SK-N-SH (cell line): ENCODE data around the gene MAD1L1. TPM values are rescaled to one million over a fixed set of nuclear protein-coding genes. Genes with fewer than 3 reads are reported as not detected.

Experiments used
- CTCF ChIA-PET: fragments of 300-600, 350-600 bp; formaldehyde crosslinking; extraction: SDS; loops from one replicate; lab custom pipeline; 2021; lab: Yijun Ruan, JAX
- POLR2A ChIA-PET: fragments of 350-600 bp; sonication (Branson Sonifier 250); formaldehyde crosslinking; extraction: SDS; loops from one replicate; lab custom pipeline; 2020; ENCODE audit warnings: antibody characterized with exemption, inconsistent platforms; lab: Yijun Ruan, JAX
- DNase-seq: peaks from one replicate; pipeline ENCODE4 v3.0.0; 2012
- H2AFZ ChIP-seq: fragments of 200-600 bp; sonication (generic); 2 replicates; pipeline ENCODE4 v1.8.1; 2016; ENCODE audit warnings: antibody characterized with exemption, mild to moderate bottlenecking, low read depth
- H3F3A ChIP-seq: fragments of 200-600 bp; sonication (generic); replicated peaks from 2 replicates; pipeline ENCODE3; 2016; ENCODE audit warnings: antibody characterized with exemption, mild to moderate bottlenecking; ENCODE audit not compliant: insufficient read depth
- H3K27ac ChIP-seq, 2 experiments: fragments of 200-500 bp in 1 of 2; fragments of 200-600 bp in 1 of 2; sonication (Bioruptor generic) in 1 of 2; sonication (generic), shearing (Covaris generic) in 1 of 2; 2 replicates each; pipeline versions ENCODE4 v1.5.1 to v1.6.1; 2014 to 2016; ENCODE audit warnings: low read depth in 2 of 2, inconsistent platforms in 1 of 2, low read length in 1 of 2, mild to moderate bottlenecking in 1 of 2, mixed read lengths in 1 of 2
- H3K27me3 ChIP-seq: fragments of 200-600 bp; sonication (generic), shearing (Covaris generic); 2 replicates; pipeline ENCODE4 v1.6.1; 2016; ENCODE audit warnings: mixed run types; ENCODE audit not compliant: insufficient read depth
- H3K36me3 ChIP-seq, 2 experiments: fragments of 200-500 bp in 1 of 2; fragments of 200-600 bp in 1 of 2; sonication (Bioruptor generic) in 1 of 2; sonication (generic) in 1 of 2; replicated peaks in 1 of 2; 2 replicates each; pipeline versions ENCODE3 to v1.5.1; 2014 to 2016; ENCODE audit warnings: low read length in 1 of 2, mild to moderate bottlenecking in 1 of 2; ENCODE audit not compliant: insufficient read depth in 2 of 2, control insufficient read depth in 1 of 2
- H3K4me1 ChIP-seq, 2 experiments: fragments of 200-500 bp in 1 of 2; fragments of 200-600 bp in 1 of 2; sonication (Bioruptor generic) in 1 of 2; sonication (generic), shearing (Covaris generic) in 1 of 2; 2 replicates each; pipeline versions ENCODE4 v1.5.1 to v1.6.1; 2014 to 2016; ENCODE audit warnings: low read depth in 1 of 2, low read length in 1 of 2, mixed run types in 1 of 2; ENCODE audit not compliant: insufficient read depth in 2 of 2, control insufficient read depth in 1 of 2
- H3K4me2 ChIP-seq: fragments of 200-600 bp; sonication (generic), shearing (Covaris generic); 2 replicates; pipeline ENCODE4 v1.6.1; 2017; ENCODE audit warnings: mixed run types
- H3K4me3 ChIP-seq, 2 experiments: fragments of 200-500 bp in 1 of 2; fragments of 200-600 bp in 1 of 2; sonication (Bioruptor generic) in 1 of 2; sonication (generic), shearing (Covaris generic) in 1 of 2; 2 replicates each; pipeline versions ENCODE4 v1.5.1 to v1.8.1; 2014 to 2016; ENCODE audit warnings: low read depth in 2 of 2, inconsistent platforms in 1 of 2, low read length in 1 of 2, mild to moderate bottlenecking in 1 of 2, mixed read lengths in 1 of 2, moderate library complexity in 1 of 2
- H3K79me2 ChIP-seq: fragments of 200-600 bp; sonication (generic); 2 replicates; pipeline ENCODE4 v1.8.1; 2017; ENCODE audit warnings: mild to moderate bottlenecking; ENCODE audit not compliant: insufficient read depth
- H3K9ac ChIP-seq: fragments of 200-600 bp; sonication (generic); 2 replicates; pipeline ENCODE4 v1.6.1; 2017; ENCODE audit warnings: mixed run types
- H3K9me2 ChIP-seq: fragments of 200-600 bp; sonication (generic); 2 replicates; pipeline ENCODE4 v1.6.1; 2017; ENCODE audit warnings: mixed run types
- H3K9me3 ChIP-seq: fragments of 200-600 bp; sonication (generic); 2 replicates; pipeline ENCODE4 v1.6.1; 2017; ENCODE audit warnings: mixed run types, mild to moderate bottlenecking, moderate library complexity
- H4K20me1 ChIP-seq: fragments of 200-600 bp; sonication (generic); 2 replicates; pipeline ENCODE4 v1.6.1; 2017; ENCODE audit warnings: mild to moderate bottlenecking, mixed run types; ENCODE audit not compliant: insufficient read depth
- CHD2 ChIP-seq: fragments of 150-350 bp; IDR thresholded peaks from 2 replicates; pipeline ENCODE4 v1.6.1; 2018; ENCODE audit warnings: low read length; ENCODE audit not compliant: partially characterized antibody
- EP300 ChIP-seq, 2 experiments: IDR thresholded peaks; 2 replicates each; pipeline versions ENCODE4 v1.4.0 to v1.6.1; 2012; ENCODE audit warnings: borderline replicate concordance in 1 of 2, low read depth in 1 of 2, low read length in 1 of 2
- FOXJ3 ChIP-seq: sonication (generic); formaldehyde crosslinking; IDR thresholded peaks from 2 replicates; pipeline ENCODE4 v1.5.1; 2020; ENCODE audit warnings: mild to moderate bottlenecking, missing genetic modification reagents
- GATA2 ChIP-seq: sonication (generic); formaldehyde crosslinking; IDR thresholded peaks from 2 replicates; pipeline ENCODE4 v1.5.0; 2020; ENCODE audit warnings: mild to moderate bottlenecking, missing genetic modification reagents
- JUND ChIP-seq: IDR thresholded peaks from 2 replicates; pipeline ENCODE4 v1.4.0; 2012
- MEF2A ChIP-seq: IDR thresholded peaks from 2 replicates; pipeline ENCODE4 v1.4.0; 2012; ENCODE audit warnings: low read depth, borderline replicate concordance
- MXI1 ChIP-seq: IDR thresholded peaks from 2 replicates; pipeline ENCODE4 v1.6.1; 2012; ENCODE audit warnings: mild to moderate bottlenecking, low read depth, low read length, improper control_type of control experiment
- NFIC ChIP-seq: IDR thresholded peaks from 2 replicates; pipeline ENCODE4 v1.4.0; 2012; ENCODE audit warnings: borderline replicate concordance
- NRF1 ChIP-seq: IDR thresholded peaks from 2 replicates; pipeline ENCODE4 v1.6.1; 2012; ENCODE audit warnings: low read depth, mild to moderate bottlenecking, low read length
- POLR2AphosphoS5 ChIP-seq: IDR thresholded peaks from 2 replicates; pipeline ENCODE4 v1.6.1; 2012; ENCODE audit warnings: low read depth, low read length
- RAD21 ChIP-seq: IDR thresholded peaks from 2 replicates; pipeline ENCODE4 v1.6.1; 2012; ENCODE audit warnings: mild to moderate bottlenecking, low read length
- RCOR1 ChIP-seq: fragments of 150-350 bp; IDR thresholded peaks from 2 replicates; pipeline ENCODE4 v1.6.1; 2017; ENCODE audit warnings: antibody characterized with exemption, low read length
- REST ChIP-seq: IDR thresholded peaks from 2 replicates; pipeline ENCODE4 v1.6.1; 2012; ENCODE audit warnings: mild to moderate bottlenecking, low read depth, low read length, moderate library complexity
- RFX5 ChIP-seq: IDR thresholded peaks from 2 replicates; pipeline ENCODE4 v1.6.1; 2012; ENCODE audit warnings: mild to moderate bottlenecking, improper control_type of control experiment, low read length
- RXRA ChIP-seq: IDR thresholded peaks from 2 replicates; pipeline ENCODE4 v1.4.0; 2012; ENCODE audit warnings: low read depth, mild to moderate bottlenecking, borderline replicate concordance
- SIN3A ChIP-seq: IDR thresholded peaks from 2 replicates; pipeline ENCODE4 v1.6.1; 2012; ENCODE audit warnings: low read depth, mild to moderate bottlenecking, low read length, moderate library complexity, borderline replicate concordance
- YY1 ChIP-seq: IDR thresholded peaks from 2 replicates; pipeline ENCODE4 v1.4.0; 2012; ENCODE audit warnings: low read depth, mild to moderate bottlenecking
- WGBS: methylation state at CpG from one replicate; pipeline ENCODE4 v1.1.6; 2017; ENCODE audit warnings: low lambda C conversion rate; 5-methylcytosine and 5-hydroxymethylcytosine counted together
- polyA plus RNA-seq, 3 experiments: library from polyadenylated mRNA; depleted of rRNA; stranded (reverse); fragments of >200 nt; gene quantifications; 2 replicates each; pipeline ENCODE4 v1.2.3, GENCODE V29; 2012
- TF ChIP-seq, protein P1 (sequence below): IDR thresholded peaks from 2 replicates; pipeline ENCODE4 v1.4.0; 2012; ENCODE audit warnings: low read depth, borderline replicate concordance
- TF ChIP-seq, protein P2 (sequence below): IDR thresholded peaks from 2 replicates; pipeline ENCODE4; 2012
- TF ChIP-seq, protein P3 (sequence below): IDR thresholded peaks from 2 replicates; pipeline ENCODE4 v1.4.0; 2012; ENCODE audit warnings: low read depth

MAD1L1 gene
- polyA plus RNA-seq, 1 of the 3 experiments (the other 2 are of a cell fraction): 46.2 TPM

DNA sequence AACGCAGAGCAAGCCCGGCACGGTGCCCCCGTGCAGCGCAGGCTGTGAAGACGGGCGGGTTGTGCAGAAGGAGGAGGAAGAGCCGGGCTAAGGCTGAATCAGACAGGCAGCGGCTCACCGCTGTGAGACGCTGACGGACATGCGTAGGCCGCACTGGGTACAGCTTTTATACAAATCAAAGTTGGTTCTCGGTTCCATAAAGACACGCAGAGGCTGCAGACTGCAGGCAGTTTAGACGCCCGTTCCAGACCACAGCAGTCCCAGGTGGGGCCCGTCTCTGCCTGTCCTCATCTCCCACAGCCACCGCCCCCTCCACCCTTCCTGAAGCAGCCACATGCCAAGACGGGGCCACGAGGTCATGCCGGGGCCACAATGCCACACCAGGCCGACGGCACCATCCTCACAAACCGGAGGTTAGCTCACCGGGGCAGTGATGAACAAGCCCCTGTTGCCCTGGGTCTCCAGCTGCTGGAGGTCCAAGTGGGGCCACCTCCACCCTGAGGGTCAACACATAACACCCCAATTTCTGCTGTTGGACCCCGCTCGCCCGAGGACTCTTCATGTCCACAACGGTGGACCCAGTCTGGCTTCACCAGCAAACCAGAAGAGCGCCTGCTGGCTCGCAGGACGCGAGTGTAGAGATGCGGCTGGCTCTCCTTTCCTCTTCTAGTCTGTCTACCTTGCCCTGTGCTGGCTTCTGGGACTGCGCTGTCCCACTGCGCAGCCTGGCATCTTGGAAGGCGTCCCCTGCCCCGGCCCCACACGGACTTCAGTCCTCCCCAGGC is 335.5 kb downstream of the MAD1L1 start:
- no peak overlapping the region for H3K27ac ChIP-seq
- no peaks in the 10 kb centered on the region for H3K9me3 ChIP-seq
- no peak overlapping the region for H3K4me3 ChIP-seq
- H3K9me2 ChIP-seq: no peaks in the 10 kb centered on the region
- H3K4me1 ChIP-seq: peaks cover 0 to 65% of the 10 kb centered on the region in 2 experiments; a peak in 1 of 4 replicates
- 94% methylated on average over 40 of the region's 41 CpGs for WGBS
- TF ChIP-seq, protein P1, sequence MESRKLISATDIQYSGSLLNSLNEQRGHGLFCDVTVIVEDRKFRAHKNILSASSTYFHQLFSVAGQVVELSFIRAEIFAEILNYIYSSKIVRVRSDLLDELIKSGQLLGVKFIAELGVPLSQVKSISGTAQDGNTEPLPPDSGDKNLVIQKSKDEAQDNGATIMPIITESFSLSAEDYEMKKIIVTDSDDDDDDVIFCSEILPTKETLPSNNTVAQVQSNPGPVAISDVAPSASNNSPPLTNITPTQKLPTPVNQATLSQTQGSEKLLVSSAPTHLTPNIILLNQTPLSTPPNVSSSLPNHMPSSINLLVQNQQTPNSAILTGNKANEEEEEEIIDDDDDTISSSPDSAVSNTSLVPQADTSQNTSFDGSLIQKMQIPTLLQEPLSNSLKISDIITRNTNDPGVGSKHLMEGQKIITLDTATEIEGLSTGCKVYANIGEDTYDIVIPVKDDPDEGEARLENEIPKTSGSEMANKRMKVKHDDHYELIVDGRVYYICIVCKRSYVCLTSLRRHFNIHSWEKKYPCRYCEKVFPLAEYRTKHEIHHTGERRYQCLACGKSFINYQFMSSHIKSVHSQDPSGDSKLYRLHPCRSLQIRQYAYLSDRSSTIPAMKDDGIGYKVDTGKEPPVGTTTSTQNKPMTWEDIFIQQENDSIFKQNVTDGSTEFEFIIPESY: no peak
- TF ChIP-seq FOXJ3 (CRISPR knock-in tag) (no peak), CHD2 (no peak), GATA2 (CRISPR knock-in tag) (no peak), RXRA (no peak), RFX5 (no peak), EP300 (IDR thresholded peaks at IDR 0.05; ENCODE audit: borderline replicate concordance in 1 of 2, low read depth in 1 of 2, low read length in 1 of 2) (no peak), SIN3A (no peak), RCOR1 (no peak), NRF1 (no peak), JUND (no peak), REST (no peak), YY1 (no peak), MXI1 (no peak), RAD21 (no peak), MEF2A (no peak), NFIC (no peak), POLR2AphosphoS5 (no peak)
- TF ChIP-seq, protein P2, sequence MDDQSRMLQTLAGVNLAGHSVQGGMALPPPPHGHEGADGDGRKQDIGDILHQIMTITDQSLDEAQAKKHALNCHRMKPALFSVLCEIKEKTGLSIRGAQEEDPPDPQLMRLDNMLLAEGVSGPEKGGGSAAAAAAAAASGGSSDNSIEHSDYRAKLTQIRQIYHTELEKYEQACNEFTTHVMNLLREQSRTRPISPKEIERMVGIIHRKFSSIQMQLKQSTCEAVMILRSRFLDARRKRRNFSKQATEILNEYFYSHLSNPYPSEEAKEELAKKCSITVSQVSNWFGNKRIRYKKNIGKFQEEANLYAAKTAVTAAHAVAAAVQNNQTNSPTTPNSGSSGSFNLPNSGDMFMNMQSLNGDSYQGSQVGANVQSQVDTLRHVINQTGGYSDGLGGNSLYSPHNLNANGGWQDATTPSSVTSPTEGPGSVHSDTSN: no peak
- TF ChIP-seq, protein P3, sequence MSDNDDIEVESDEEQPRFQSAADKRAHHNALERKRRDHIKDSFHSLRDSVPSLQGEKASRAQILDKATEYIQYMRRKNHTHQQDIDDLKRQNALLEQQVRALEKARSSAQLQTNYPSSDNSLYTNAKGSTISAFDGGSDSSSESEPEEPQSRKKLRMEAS: no peak
- H3K79me2 ChIP-seq: no peaks in the 10 kb centered on the region
- no peak for DNase-seq
- H3K4me2 ChIP-seq: no peak overlapping the region
- H3F3A ChIP-seq: no peaks in the 10 kb centered on the region
- no peak overlapping the region for H3K9ac ChIP-seq
- H2AFZ ChIP-seq: no peak overlapping the region
- ChIA-PET CTCF (interaction anchor here (1.3 to 5.2 kb wide), 2 partner anchors 11 to 13 kb away, joined by 3 to 24 read pairs; no protein-coding TSS in a partner anchor), POLR2A (no interaction called here)
- H4K20me1 ChIP-seq: no peaks in the 10 kb centered on the region
- H3K27me3 ChIP-seq: no peaks in the 10 kb centered on the region
- H3K36me3 ChIP-seq: peaks cover 0 to 21% of the 10 kb centered on the region in 2 experiments
